Activated T-helper 1 cell treated with anti-CD3 and anti-CD28 coated beads, Interleukin-12 subunit alpha, Interleukin-12 subunit beta, Interleukin-2, Interleukin-4 antibody, amounts not matched to agents 30 ng/mL and 10 ng/mL and 1 ng/mL, durations not matched to agents 14 hours and 24 hours and 36 hours (primary cell): Measurements from ENCODE around the gene ADARB2. TPM values are rescaled to one million over a fixed set of nuclear protein-coding genes. Genes with fewer than 3 reads are reported as not detected.
"Not testable (repeated sequence)": the region's sequence is repeated elsewhere in the genome, so short reads cannot be mapped to it uniquely, and the experiment has no call there.

Experiments
- DNase-seq: peaks from one replicate; pipeline ENCODE4 v3.0.0; 2021; ENCODE audit warnings: low spot score
- H3K27ac Mint-ChIP-seq: one replicate; pipeline ENCODE4 v1.8.0; 2021; ENCODE audit warnings: mild to moderate bottlenecking, mixed read lengths
- H3K27me3 Mint-ChIP-seq: one replicate; pipeline ENCODE4 v1.8.0; 2022; ENCODE audit warnings: mild to moderate bottlenecking, moderate library complexity, mixed read lengths; ENCODE audit not compliant: insufficient read depth
- H3K36me3 Mint-ChIP-seq: one replicate; pipeline ENCODE4 v1.8.0; 2021; ENCODE audit warnings: low read depth, mixed read lengths
- H3K4me1 Mint-ChIP-seq: one replicate; pipeline ENCODE4 v1.8.0; 2021; ENCODE audit warnings: low read depth, mixed read lengths
- H3K4me3 Mint-ChIP-seq: one replicate; pipeline ENCODE4 v1.8.0; 2021; ENCODE audit warnings: mild to moderate bottlenecking, moderate library complexity, mixed read lengths
- H3K9me3 Mint-ChIP-seq: one replicate; pipeline ENCODE4 v1.8.0; 2021; ENCODE audit warnings: mixed read lengths
- intact Hi-C: fragments of 100-400 bp; cut with micrococcal nuclease; formaldehyde crosslinking; loops from one replicate; pipeline ENCODE4 v1.15.1; 2024
- total RNA-seq: library from RNA; stranded (reverse); gene quantifications from 2 replicates; pipeline ENCODE4 v1.2.3, GENCODE V29; 2022

Gene ADARB2
- total RNA-seq, 1 donor from 2014 or later, result 0.05 TPM

GRCh38 chr10:1166101-1166827 lies 571.1 kb downstream of the ADARB2 start:
- Mint-ChIP-seq H3K9me3 (no peaks in the 10 kb centered on the region), H3K36me3 (no peaks in the 10 kb centered on the region), H3K27me3 (peaks cover 5% of the 10 kb centered on the region), H3K4me1 (no peaks in the 10 kb centered on the region), H3K27ac (no peak overlapping the region), H3K4me3 (no peak overlapping the region)
- intact Hi-C loops, result no loop called here
- no peak for DNase-seq

GRCh38 chr10:1163831-1164230 lies 573.5 kb downstream of the ADARB2 start:
- Mint-ChIP-seq H3K4me1 (no peaks in the 10 kb centered on the region), H3K4me3 (no peak overlapping the region), H3K36me3 (no peaks in the 10 kb centered on the region), H3K9me3 (no peaks in the 10 kb centered on the region), H3K27ac (no peak overlapping the region), H3K27me3 (peaks cover 5% of the 10 kb centered on the region)
- intact Hi-C loops, result no loop called here
- no peak for DNase-seq

- no peaks in the 10 kb centered on the region for H3K36me3 Mint-ChIP-seq
- H3K9me3 Mint-ChIP-seq, result no peaks in the 10 kb centered on the region
- no peak for DNase-seq
- no peak overlapping the region for H3K4me3 Mint-ChIP-seq
- intact Hi-C loops, result no loop called here
- no peaks in the 10 kb centered on the region for H3K4me1 Mint-ChIP-seq
- H3K27me3 Mint-ChIP-seq, result peaks cover 5% of the 10 kb centered on the region
- H3K27ac Mint-ChIP-seq, result no peak overlapping the region
Measured at GRCh38 chr10:1163204-1163660, 574.1 kb downstream of the ADARB2 start.

GRCh38 chr10:1162481-1163203 lies 574.7 kb downstream of the ADARB2 start:
- intact Hi-C loops, result no loop called here

GRCh38 chr10:1161315-1161673 lies 576.0 kb downstream of the ADARB2 start:
- H3K4me3 Mint-ChIP-seq, H3K27ac Mint-ChIP-seq, H3K36me3 Mint-ChIP-seq, H3K4me1 Mint-ChIP-seq, H3K9me3 Mint-ChIP-seq, H3K27me3 Mint-ChIP-seq, intact Hi-C loops, DNase-seq: not testable (repeated sequence)

More at GRCh38 chr10:1162481-1163203, 574.7 kb downstream of the ADARB2 start:
- Mint-ChIP-seq H3K4me3 (no peak overlapping the region), H3K4me1 (no peaks in the 10 kb centered on the region), H3K9me3 (no peaks in the 10 kb centered on the region), H3K36me3 (no peaks in the 10 kb centered on the region), H3K27me3 (peaks cover 5% of the 10 kb centered on the region), H3K27ac (no peak overlapping the region)
- DNase-seq, result no peak

- no peak overlapping the region for H3K27ac Mint-ChIP-seq
- H3K9me3 Mint-ChIP-seq, result no peaks in the 10 kb centered on the region
- H3K27me3 Mint-ChIP-seq, result peaks cover 3% of the 10 kb centered on the region
- H3K4me1 Mint-ChIP-seq, result no peaks in the 10 kb centered on the region
- no peak overlapping the region for H3K4me3 Mint-ChIP-seq
- DNase-seq, result no peak
- no peaks in the 10 kb centered on the region for H3K36me3 Mint-ChIP-seq
- intact Hi-C loops, result no loop called here
Measured at GRCh38 chr10:1160561-1161314, 576.6 kb downstream of the ADARB2 start.

- H3K9me3 Mint-ChIP-seq, result no peaks in the 10 kb centered on the region
- peak overlapping the region; percentile 32 for H3K27ac Mint-ChIP-seq
- H3K36me3 Mint-ChIP-seq, result no peaks in the 10 kb centered on the region
- intact Hi-C loops, result no loop called here
- peak overlapping the region; percentile 38 for H3K4me3 Mint-ChIP-seq
- H3K4me1 Mint-ChIP-seq, result no peaks in the 10 kb centered on the region
- H3K27me3 Mint-ChIP-seq, result no peaks in the 10 kb centered on the region
- DNase-seq, result no peak
Measured at GRCh38 chr10:1159131-1160061, 577.9 kb downstream of the ADARB2 start.

- H3K27ac Mint-ChIP-seq, H3K4me3 Mint-ChIP-seq, H3K9me3 Mint-ChIP-seq, intact Hi-C loops, H3K4me1 Mint-ChIP-seq, H3K36me3 Mint-ChIP-seq, DNase-seq, H3K27me3 Mint-ChIP-seq: not testable (repeated sequence)
Measured at GRCh38 chr10:1158536-1158935, 578.8 kb downstream of the ADARB2 start.

GRCh38 chr10:1158066-1158465 lies 579.3 kb downstream of the ADARB2 start:
- Mint-ChIP-seq H3K9me3 (no peaks in the 10 kb centered on the region), H3K4me1 (no peaks in the 10 kb centered on the region), H3K27ac (no peak overlapping the region), H3K36me3 (no peaks in the 10 kb centered on the region), H3K4me3 (no peak overlapping the region), H3K27me3 (peaks cover 2% of the 10 kb centered on the region)
- DNase-seq, result no peak
- intact Hi-C loops, result no loop called here

- H3K9me3 Mint-ChIP-seq, result no peaks in the 10 kb centered on the region
- H3K4me1 Mint-ChIP-seq, result no peaks in the 10 kb centered on the region
- H3K4me3 Mint-ChIP-seq, result no peak overlapping the region
- intact Hi-C loops, result no loop called here
- H3K27me3 Mint-ChIP-seq, result peaks cover 2% of the 10 kb centered on the region
- H3K27ac Mint-ChIP-seq, result no peak overlapping the region
- DNase-seq, result no peak
- H3K36me3 Mint-ChIP-seq, result no peaks in the 10 kb centered on the region
Measured at GRCh38 chr10:1157615-1157933, 579.8 kb downstream of the ADARB2 start.

- no peak overlapping the region for H3K4me3 Mint-ChIP-seq
- no peak for DNase-seq
- H3K27me3 Mint-ChIP-seq, result peaks cover 2% of the 10 kb centered on the region
- H3K36me3 Mint-ChIP-seq, result no peaks in the 10 kb centered on the region
- H3K4me1 Mint-ChIP-seq, result no peaks in the 10 kb centered on the region
- H3K9me3 Mint-ChIP-seq, result no peaks in the 10 kb centered on the region
- intact Hi-C loops, result no loop called here
- no peak overlapping the region for H3K27ac Mint-ChIP-seq
Measured at GRCh38 chr10:1156921-1157614, 580.3 kb downstream of the ADARB2 start.

- no peaks in the 10 kb centered on the region for H3K4me1 Mint-ChIP-seq
- H3K4me3 Mint-ChIP-seq, result no peak overlapping the region
- H3K27ac Mint-ChIP-seq, result no peak overlapping the region
- H3K27me3 Mint-ChIP-seq, result peaks cover 2% of the 10 kb centered on the region
- H3K36me3 Mint-ChIP-seq, result no peaks in the 10 kb centered on the region
- intact Hi-C loops, result no loop called here
- H3K9me3 Mint-ChIP-seq, result no peaks in the 10 kb centered on the region
- DNase-seq, result no peak
Measured at GRCh38 chr10:1156616-1156886, 580.8 kb downstream of the ADARB2 start.
